ENCODE data around the gene PMCH.

DNA sequence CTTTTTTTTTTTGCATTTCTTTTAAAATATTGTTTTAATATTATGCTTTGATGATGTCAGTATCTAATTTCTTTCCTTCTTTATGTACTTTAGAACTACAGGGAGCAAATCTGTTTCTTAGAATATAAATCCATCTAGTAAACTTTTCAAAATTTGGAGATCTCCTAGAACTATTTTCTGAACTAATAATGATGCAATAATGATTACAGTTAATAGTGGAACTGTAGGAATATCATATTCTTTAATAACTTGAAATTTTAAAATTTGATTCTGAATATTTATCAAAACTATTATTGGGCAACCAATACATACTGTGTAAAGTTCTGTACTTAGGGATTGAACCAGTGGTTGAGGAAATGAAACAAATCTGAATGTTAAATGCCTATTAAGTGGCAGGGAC, 23.1 kb upstream of the PMCH start:
- TF ChIP-seq, protein P1, sequence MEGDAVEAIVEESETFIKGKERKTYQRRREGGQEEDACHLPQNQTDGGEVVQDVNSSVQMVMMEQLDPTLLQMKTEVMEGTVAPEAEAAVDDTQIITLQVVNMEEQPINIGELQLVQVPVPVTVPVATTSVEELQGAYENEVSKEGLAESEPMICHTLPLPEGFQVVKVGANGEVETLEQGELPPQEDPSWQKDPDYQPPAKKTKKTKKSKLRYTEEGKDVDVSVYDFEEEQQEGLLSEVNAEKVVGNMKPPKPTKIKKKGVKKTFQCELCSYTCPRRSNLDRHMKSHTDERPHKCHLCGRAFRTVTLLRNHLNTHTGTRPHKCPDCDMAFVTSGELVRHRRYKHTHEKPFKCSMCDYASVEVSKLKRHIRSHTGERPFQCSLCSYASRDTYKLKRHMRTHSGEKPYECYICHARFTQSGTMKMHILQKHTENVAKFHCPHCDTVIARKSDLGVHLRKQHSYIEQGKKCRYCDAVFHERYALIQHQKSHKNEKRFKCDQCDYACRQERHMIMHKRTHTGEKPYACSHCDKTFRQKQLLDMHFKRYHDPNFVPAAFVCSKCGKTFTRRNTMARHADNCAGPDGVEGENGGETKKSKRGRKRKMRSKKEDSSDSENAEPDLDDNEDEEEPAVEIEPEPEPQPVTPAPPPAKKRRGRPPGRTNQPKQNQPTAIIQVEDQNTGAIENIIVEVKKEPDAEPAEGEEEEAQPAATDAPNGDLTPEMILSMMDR (IDR thresholded peaks at IDR 0.05) = no peak
- no peak for TF ChIP-seq POLR2A (IDR thresholded peaks at IDR 0.05)
